ENCODE data around the gene ALS2CL. TPM values are rescaled to one million over a fixed set of nuclear protein-coding genes. Genes with fewer than 3 reads are reported as not detected.

ALS2CL gene
- total and polyA plus RNA-seq, 2 donors (not counting 3 experiments of a cell fraction or from before 2014, with no cell fraction given): 7.8 to 10.1 TPM

- H3K4me1 ChIP-seq (ENCODE audit: control insufficient read depth, extremely low read depth, insufficient read depth, low read length): no peaks in the 10 kb centered on the region
- H3K4me2 ChIP-seq (ENCODE audit: insufficient read depth, low read length): no peak overlapping the region
- no peak overlapping the region for H3K9ac ChIP-seq (replicated peaks; ENCODE audit: extremely low read depth, insufficient read depth, low read length)
- no peaks in the 10 kb centered on the region for H4K20me1 ChIP-seq (replicated peaks; ENCODE audit: control insufficient read depth, extremely low read depth, insufficient read depth, low read length)
- H3K9me1 ChIP-seq (replicated peaks; ENCODE audit: control insufficient read depth, extremely low read depth, insufficient read depth, low read length): no peaks in the 10 kb centered on the region
- no TSS peak for BruUV-seq (replicated peaks)
- ChIA-PET POLR2A (no interaction called here), CTCF (no interaction called here)
- H3K27ac ChIP-seq (ENCODE audit: insufficient read depth, low read depth, low read length): no peak overlapping the region
- DNase-seq (ENCODE audit: low read depth, low spot score) (no peak), FAIRE-seq (no peak)
- no peaks in the 10 kb centered on the region for H3K79me2 ChIP-seq (ENCODE audit: control insufficient read depth, insufficient read depth, low read length)
- TF ChIP-seq GATA2 (IDR thresholded peaks at IDR 0.05; ENCODE audit: insufficient read depth, insufficient read length, low read depth, low read length) (no peak), EZH2 (IDR thresholded peaks at IDR 0.05; ENCODE audit: borderline replicate concordance, low read depth, low read length, severe bottlenecking) (no peak), CTCF (IDR thresholded peaks at IDR 0.05; ENCODE audit: extremely low read depth in 1 of 2, insufficient read depth in 1 of 2, low read depth in 1 of 2, low read length in 2 of 2) (no peak), POLR2A (IDR thresholded peaks at IDR 0.05; ENCODE audit: low read depth, low read length) (no peak), FOS (IDR thresholded peaks at IDR 0.05; ENCODE audit: borderline replicate concordance, insufficient read depth, low read length) (no peak), MYC (IDR thresholded peaks at IDR 0.05; ENCODE audit: low read depth, low read length) (no peak), MAX (IDR thresholded peaks at IDR 0.05; ENCODE audit: insufficient read depth, insufficient read length) (no peak), JUN (IDR thresholded peaks at IDR 0.05; ENCODE audit: borderline replicate concordance, insufficient read depth, insufficient read length, low read depth) (no peak), POLR2AphosphoS5 (IDR thresholded peaks at IDR 0.05; ENCODE audit: insufficient read depth, low read depth, low read length) (no peak)
- H3K4me3 ChIP-seq (replicated peaks in 1 of 3; ENCODE audit: insufficient read depth in 1 of 3, low read depth in 1 of 3, low read length in 3 of 3): no peak overlapping the region
- dilution Hi-C loops (cut with MboI; ENCODE audit: extremely low pct_ligation_motif_present, low sequenced_read_pairs) (no loop called here), intact Hi-C loops (cut with micrococcal nuclease) (no loop called here)
- H3K27me3 ChIP-seq (ENCODE audit: control insufficient read depth in 2 of 2, insufficient read depth in 2 of 2, low read length in 2 of 2): no peaks in the 10 kb centered on the region
- H3K9me3 ChIP-seq (replicated peaks; ENCODE audit: control insufficient read depth, insufficient read depth, low read length): no peaks in the 10 kb centered on the region
- no peaks in the 10 kb centered on the region for H3K36me3 ChIP-seq (ENCODE audit: control insufficient read depth in 2 of 2, extremely low read depth in 1 of 2, insufficient read depth in 2 of 2, low read length in 2 of 2)
- no peak overlapping the region for H2AFZ ChIP-seq (ENCODE audit: low read depth, low read length)
These were observed 27.0 kb downstream of the ALS2CL start for GRCh38 chr3:46666453-46666845.

Data from endothelial cell of umbilical vein (primary cell).